Stimulated activated CD4-positive, alpha-beta T cell treated with anti-CD3 and anti-CD28 coated beads, Interleukin-1b, Interleukin-23, amount 100 ng/mL, for 48 hours (primary cell): ENCODE data around the gene NAV2.
A peak's percentile ranks its signal among the peaks of the same experiment; 100 is the strongest.

Experiments used
- DNase-seq: peaks from one replicate; pipeline ENCODE4 v3.0.0-alpha.2; 2020

The NAV2 gene

DNA sequence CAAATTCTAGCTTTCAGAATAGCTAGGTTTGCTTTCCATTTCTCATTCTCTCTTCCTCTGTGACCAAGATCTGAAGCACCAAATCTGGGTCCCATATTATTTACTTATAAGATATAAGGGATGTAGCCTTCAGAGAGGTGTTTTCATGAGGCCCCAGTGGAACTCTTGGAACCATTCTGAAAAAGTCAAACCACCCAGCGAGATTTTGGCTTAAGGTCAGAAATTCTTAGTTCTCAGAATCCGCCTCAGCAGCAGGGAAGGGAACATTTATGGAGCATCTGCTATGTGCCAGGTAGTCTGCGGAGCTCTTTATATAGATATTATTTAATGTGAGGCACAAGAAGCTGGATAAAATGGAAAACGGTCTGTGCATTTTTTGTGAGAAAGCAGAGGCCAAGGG is 6.3 kb downstream of the NAV2 start:
- no peak for DNase-seq

DNA sequence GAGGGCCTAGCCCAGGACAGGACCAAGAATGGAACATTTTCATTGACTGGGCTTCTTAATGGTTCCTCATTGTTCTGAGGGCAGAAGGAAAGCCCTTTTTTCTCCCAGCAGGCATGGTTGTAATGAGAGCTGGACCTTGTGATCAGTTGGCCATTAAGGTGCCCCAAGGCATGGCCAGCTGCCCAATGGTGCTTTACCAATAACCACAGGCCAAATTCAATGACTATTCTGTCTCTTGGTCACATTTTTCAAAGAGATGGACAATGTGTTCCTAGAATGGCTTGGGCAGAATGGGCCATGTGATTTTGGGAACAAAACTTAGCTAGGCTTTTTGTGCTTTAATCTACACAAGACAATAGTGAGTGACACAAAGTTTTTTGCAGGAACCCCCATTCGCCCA is 7.3 kb downstream of the NAV2 start:
- DNase-seq, result no peak

DNA sequence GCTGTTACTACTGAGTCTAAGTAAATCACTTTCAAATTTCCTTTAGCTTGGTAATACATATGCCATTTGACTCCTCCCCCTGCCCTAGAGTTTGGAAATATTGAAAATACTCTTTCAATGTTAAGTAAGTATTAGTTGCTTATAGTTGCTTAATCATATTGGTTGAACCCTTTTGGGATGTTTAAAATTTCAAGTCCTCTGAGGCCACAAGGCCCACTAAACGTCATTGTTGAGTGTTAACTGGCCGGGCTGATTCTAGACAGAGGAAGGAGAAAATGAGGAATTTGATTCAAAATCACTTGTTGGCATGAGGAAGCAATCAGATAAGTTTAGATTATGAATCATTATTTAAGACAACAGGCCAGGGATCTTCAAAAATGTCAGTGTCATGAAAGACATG is 8.5 kb downstream of the NAV2 start:
- no peak for DNase-seq

DNA sequence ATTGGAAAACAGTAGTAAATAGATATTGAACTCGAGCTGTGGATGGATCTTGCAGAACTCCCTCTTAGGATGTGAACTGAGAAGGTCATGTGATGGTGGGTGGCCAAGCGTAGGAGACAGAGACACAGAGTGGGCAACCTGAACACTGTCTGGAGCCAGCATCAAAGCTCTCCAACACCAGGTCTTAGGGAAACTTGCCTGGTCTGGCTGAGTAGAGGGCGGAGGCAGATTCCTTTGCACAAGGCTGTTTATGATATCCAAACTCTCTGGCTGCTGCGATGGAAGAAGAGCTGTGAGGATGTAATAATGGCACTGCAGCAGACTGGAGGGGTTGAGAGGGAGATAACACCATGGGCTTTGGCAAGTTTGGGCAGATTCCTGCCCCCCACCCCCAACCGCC is 10.1 kb downstream of the NAV2 start:
- no peak for DNase-seq

DNA sequence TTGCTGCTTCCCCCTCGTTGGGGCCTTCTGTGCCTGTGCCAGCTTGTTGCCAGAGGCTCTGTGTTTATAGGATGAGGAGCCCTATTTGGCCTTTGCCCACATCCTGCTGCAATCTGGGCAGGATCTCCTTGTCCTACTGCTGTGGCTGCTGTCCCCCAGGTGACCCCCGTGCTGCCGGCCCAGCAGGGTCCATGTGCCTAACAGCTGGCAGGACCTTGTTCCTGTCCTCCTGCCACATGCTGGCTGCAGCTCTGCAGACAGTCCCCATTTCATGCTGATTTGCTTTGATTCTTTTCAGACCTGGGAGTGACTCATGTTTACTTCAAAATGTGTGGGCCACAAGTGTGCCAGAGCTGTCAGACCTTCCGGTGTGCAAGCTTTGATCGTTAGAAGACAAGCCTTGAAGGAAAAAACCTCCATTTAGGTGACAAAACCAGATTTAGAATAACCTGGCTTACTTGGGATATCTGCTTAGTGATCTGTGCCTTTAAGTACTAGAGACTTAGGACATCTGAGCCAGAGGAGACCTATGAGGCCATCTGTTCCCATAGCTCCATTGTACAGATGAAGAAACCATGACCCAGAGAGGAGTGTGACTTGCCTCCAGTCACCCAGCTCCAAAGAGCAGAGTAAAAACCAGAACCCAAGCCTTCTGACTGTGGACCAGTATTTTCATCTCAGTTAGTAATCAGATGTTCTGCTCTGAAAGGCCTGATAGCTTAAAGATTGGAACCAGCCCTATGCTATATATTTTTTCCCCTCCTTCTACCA is 11.1 kb downstream of the NAV2 start:
- DNase-seq, result peak; percentile 50

DNA sequence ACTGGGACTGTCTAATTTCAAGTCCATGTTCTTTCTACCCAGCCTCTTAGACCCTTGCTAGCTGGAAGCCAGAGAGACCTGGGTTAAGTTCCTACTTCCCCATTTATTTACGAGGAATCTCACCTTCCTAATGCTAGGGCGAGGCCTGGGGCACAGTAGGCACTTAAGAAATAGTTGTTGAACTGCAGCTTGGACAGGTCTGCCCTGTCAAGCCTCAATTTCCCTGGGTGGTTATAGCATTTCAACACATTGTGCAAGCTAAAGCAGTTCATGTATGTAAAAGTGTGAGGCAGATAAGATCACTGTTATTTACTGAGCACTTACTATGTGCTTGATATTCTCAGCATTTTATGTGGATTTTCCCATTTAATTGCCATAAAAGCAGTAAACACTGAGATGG is 12.1 kb downstream of the NAV2 start:
- no peak for DNase-seq

DNA sequence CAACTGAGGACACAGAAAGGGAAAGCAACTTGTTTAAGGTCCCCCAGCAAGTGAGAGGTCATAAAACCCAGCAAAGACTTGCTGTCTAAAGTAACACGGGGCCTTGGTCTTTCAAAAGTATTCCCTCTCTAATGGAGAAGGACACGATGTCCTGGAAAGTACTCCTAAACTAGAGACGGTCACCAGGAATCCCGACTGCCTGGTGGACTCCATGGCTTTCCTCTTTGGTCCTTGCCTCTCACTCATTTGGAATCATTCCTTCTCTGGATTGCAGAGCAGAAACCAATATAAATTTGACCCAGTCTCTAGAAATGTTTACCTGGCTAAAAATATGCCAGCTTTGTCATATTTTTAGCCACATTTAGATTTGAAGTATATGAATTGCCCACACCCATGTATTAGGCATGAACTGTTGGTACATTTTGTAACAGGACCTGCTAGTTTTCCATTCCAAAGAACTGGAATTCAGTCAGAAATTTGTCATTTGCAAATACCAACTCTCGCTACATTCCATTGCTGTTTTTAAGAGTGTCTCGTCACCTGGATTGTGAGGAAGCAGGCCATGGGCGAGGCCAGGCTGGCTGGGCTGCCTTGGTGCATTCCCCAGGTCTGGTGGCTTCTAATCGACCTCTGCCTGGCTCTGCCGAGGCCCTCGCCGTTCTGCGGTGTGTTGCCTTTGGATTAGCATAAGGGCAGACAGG is 12.9 kb downstream of the NAV2 start:
- DNase-seq, result no peak

DNA sequence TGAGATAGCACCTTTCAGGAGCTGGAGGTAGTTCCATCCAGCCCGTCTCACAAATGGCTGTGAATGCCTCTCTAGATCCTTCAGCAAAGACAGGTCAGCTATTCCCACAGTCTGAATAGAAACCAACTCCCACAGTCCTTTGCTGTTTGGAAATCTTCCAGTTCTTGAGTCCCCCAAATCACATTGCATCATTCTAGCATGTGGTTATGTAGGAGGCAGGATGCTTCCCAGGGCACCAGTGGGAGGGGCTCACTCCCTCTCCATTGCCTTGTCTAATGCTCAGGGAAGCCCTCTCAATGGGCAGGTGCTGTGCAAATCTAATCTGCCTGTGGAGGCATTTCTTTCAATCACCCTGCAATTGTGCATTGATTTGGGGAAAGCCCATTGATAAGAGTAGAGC is 14.6 kb downstream of the NAV2 start:
- DNase-seq, result no peak

DNA sequence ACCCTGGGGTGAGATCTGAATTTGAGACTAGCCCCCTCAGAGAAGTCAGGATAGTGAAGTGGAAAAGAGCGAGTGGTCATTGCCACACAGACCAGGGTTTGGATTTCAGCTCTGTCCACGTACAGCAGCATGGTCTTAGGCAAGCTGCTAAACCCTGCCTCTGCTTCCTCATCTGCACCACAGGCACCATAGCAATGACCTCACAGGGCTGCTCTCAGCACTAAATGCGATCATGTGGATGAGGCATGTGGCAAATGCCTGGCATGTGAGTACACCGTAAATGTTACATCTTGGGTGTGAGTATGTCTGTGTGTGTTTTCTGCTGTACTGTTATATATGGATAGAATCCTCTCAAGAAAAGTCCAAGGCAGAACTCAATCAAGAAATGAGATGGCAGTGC is 15.8 kb downstream of the NAV2 start:
- DNase-seq, result no peak

DNA sequence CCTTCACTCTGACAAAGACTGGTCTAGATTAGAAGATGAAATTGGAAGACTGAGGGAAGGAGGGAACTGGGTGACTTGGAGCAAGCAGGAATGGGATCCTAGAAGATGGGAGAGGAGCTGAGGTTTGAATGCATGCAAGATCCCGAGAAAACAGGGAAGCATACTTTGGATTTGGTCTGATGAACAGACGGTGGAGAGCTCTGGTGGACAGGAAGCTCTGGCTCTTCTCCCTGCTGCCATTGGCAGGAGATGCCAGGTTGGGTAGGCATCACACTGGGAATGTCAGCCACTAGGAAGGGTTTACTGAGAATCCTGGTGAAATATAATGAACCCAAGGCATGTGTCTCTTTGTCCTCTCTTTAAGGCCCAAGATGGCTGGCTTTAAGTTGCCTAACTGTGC is 16.5 kb downstream of the NAV2 start:
- DNase-seq, result no peak

DNA sequence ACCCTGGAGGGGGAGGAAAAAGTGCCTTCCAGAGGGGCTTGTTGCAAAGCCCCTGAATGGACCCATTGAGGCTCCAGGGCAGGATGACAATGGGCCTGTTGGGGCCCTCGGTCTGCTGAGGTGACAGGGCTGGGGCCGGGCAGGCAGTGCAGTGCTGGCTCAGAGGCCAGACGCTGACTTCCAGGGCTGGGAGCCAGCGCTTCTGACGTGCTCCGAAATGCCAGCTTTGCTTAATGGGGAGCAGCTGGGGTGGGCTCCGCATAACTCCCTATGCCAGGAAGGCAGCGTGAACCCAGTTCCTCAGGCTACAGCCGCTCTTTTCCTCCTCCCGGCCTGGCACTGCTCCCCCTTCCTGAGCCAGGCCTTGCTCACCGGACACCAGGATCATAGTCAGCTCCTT is 17.7 kb downstream of the NAV2 start:
- DNase-seq, result no peak

DNA sequence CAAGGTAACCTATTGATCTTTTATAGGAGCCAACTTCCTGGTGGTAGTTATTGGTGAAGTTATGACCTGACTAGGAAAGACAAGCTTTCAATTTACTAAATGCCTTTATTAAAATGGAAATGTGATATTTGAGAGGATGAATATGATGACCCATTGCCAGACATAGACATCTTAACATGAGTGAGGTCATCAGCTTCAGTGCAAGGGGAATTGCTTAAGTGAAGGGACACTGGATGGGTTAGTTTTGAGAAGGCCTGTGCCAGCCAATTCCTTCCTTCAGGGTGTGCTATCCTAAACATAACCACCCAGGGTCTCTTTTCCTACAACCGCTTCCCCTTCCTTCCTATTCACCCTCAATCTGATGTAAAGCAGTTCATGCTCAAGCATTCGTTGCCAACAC is 21.5 kb downstream of the NAV2 start:
- DNase-seq, result no peak

DNA sequence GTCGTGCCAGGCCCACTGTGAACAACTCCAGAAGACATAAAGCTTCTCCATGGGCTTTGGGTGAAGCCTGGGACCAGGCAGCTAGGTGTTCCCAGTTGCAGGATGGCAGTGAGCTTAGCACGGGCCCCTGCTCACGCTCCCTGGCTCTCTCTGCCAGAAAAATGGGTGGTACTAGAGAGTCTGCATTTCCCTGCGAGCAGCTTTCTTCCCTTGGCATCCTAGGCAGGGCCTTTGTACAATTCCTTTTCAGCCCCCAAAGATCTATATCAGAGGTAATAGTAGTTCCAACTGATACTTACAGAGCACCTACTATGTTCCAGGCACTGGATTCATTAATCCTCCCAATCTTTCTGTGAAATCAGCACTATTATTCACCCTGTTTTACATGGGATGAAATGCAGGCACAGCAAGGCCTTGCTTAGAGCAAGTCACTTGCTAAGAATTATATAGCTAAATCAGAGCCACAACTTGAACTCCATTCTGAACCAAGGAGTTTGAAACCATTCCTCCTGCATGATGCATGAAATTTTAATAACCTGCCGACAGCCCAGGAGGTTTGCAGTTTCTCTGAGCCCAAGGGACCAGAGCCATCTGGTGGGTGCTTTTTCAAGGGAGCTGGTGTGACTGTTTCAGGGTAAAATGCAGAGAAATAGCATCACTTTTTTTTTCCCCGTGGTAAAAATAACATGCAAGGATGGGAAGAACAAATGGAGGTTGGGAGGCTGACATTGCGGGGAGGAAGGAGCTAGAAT is 22.7 kb downstream of the NAV2 start:
- DNase-seq, result no peak

DNA sequence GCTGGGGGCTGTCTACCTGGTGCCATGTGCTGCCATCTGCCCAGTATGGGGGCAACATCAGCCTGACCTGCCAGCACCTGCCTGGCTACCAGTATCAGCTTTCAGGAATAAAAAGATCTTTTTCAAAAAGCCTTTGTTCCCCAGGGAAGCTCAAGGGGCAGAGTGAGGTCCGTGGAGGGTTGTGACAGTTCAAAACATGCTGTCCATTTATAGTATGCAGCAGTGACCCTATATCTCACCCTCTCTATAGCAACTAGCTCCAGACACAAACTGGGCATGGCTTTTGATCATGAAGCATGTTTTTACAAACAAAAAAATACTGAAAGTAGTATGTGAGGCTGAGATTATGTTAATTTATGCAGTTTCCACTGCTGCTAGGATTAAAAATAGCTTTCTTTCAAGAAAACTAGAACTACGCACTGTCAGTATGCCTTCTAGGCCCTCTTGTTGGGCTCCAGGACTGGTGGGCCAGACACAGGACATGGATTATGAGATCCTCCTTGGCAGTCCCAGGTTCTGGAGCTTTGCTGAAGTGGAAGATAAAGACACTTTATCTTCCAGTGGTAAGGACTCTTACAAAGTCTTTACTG is 23.4 kb downstream of the NAV2 start:
- no peak for DNase-seq

DNA sequence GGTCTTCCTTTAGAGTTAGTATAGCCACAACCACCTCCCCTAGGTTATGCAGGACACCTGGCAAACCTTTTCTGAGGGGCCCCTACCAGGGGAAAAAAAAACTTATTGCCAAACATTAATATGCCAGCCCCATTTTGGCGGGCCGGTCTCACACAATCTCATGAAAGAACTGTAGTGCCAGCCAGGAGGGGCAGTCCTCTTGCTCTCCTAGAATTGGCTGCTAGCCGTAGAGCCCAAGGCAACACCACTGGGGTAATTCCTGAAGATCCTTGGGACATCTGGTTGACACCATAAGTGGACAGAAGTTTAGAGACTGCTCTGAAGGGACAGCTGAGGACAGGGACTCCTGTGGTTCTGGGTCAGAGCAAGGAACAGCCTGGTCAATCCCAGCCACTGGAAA is 24.2 kb downstream of the NAV2 start:
- DNase-seq, result no peak

DNA sequence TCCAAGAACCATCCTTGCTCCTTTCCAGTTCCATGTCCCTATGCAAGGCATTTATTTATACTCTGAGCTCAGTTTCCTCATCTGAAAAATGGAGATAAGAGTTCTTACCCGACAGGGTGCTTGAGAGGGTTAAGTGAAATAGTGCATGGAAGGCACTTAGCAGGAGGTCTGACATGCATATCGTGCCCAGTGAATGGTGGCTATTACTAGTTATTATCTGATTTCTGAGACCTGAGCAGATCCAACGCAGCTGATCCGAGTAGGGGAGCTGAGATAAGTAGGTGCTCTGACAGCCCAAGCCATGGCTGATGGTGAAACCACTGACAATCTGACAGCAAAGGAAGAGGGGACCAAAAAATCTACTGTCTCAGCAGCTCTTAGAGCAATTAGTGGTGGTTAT is 24.9 kb downstream of the NAV2 start:
- DNase-seq, result no peak

DNA sequence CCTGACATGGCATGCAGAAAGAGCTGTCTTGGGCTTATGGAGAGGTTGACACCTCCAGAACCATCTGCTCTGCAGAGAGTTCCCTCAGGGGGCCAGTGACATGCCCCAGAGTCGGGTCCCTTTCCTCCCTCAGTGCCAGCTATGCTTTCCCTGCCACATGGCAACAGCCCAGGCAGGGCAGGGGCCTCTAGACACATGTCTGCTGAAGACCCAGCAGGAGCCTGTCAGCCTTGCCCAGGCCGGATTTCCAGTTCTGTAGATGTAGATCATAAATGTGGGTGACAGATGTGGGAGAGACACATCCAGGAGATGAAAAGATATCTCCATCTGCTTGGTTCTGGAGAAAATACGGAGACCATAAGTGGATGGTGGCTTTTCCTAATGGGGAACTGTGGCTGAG is 25.5 kb downstream of the NAV2 start:
- no peak for DNase-seq

DNA sequence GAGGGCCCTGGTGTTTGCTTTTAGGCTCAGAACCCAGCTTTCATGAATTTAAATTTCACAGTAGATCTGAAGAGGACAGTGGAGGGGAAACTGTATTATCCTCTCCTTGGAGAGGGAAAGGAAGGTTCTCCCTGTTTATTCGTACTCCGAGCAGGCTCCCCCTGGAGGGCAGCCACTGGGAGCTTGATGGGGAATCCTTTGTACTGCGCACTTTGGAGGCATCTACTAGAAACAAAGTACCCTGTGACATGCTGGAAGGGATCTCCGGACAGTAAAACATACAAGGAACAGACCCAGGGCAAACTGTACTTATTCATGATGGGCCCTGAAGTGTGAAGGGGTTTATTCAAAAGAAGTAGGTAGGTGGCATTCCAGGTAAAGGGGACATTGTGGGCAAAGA is 27.2 kb downstream of the NAV2 start:
- DNase-seq, result no peak

DNA sequence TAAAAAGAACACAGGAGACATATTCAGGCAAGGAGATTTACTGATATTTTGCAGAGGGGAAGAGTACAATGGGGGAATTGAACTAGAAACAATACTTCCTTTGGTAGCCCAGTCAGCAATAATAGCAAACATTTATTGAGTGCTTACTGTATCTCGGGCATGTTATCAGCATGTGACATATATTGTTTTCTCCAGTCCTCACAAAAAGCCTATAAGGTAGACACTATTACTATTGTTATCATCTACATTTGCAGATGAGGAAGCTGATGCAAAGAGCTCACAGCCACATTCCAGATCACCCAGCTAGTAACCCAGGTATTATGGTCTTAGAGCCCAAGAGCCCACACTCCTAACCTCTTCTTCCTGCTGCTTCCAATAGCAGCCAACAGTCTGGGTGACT is 27.9 kb downstream of the NAV2 start:
- DNase-seq, result no peak

DNA sequence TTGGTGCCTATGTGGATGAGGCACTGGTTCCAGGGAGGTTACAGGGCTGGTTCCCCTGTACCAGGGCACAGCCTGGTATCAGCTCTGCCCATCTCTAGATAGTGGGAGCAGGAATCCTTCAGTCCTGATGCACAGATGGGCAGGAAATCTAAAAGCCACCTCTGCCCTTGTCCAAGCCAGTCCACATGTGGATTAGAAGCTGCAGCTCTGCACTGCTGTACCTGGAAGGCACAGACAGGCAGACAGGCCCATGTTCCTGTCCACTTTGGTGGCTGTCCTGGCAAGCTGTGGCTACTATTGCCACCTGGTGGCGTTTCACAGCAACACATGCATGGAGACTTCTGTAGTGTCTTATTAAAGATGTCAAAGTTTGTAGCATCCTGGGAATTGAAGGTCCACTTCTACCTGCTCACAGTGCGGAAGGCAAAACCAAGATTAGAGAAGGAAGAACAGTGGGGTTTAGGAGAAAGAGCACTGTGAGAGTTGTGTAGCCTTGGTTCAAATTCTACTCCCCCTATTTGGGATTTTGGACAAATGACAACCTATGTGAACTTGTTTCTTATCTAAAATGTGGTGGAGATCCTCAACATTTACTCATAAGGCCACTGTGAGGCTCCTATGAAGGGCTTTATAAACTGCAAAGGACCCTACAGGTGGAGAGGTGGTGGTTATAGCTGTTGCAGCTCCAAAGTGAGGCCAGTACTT is 30.1 kb downstream of the NAV2 start:
- DNase-seq, result peak; percentile 68

DNA sequence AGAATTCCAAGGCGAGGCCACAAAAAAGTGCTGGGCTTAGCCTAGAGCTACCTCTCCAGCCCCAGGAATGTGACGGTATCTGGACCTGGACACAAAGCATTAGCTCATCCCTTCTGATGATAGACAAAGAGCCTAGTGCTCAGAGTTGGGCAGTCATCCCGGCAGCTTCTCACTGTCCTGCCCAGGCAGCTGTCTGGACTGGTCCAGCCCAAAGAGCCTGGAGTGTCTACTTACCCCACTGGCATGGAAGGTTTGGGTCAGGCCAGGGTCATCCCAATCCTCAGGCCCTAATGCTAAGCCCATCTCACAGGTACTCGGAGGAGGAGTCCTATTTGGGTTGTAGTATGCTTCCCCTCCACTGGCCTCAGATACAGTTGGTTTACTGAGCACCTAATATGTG is 31.0 kb downstream of the NAV2 start:
- DNase-seq, result no peak

DNA sequence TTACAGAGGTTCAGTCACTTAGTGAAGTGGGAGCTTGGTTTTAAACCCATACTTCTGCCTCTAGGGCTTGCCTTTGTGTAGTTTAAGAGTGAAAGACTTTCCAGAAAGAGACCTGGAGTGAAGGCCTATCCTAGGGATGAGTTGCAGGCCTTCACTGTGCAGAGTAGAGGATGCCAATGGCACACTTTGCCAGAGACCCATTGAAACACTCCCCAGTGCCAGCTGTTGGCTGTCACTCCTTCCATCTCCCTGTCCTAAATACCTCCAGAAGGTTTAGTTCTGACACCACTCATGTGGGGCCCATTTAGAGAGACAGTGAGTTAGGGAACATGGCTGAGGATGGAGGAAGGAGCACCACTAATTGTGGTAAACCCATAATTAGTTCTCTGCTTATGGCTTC is 31.5 kb downstream of the NAV2 start:
- DNase-seq, result no peak

DNA sequence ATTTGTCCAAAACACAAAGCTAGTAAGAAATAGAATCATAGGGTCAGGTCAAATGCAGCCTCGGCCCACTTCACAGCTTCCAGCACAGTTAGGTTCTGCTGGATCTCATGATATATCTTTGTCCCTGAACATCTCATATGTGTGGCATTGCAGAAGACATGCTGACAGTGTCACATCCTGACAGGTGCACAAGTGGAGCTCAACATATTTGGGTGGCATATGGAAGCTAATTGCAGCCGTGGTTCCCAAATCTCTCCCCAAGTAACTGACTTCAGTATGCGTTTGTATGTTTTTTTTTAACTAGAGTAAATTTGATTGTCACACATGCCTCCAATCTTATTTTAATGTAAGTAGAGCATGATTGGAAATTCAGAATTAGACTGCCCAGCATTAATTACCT is 33.4 kb downstream of the NAV2 start:
- no peak for DNase-seq
